ENCODE measurements around the gene IL23A.
"Not testable (repeated sequence)": the region's sequence is repeated elsewhere in the genome, so short reads cannot be mapped to it uniquely, and the experiment has no call there.

IL23A gene

GRCh38 chr12:56334490-56334793 is 4.2 kb upstream of the IL23A start:
- Histone ChIP-seq H3K4me3 (ENCODE audit: insufficient read depth, low read length, poor library complexity, severe bottlenecking) (peak overlapping the region; percentile 70), H4K20me1 (ENCODE audit: low read depth, low read length) (no peaks in the 10 kb centered on the region), H3K4me2 (ENCODE audit: low read depth, low read length, poor library complexity, severe bottlenecking) (peak overlapping the region; percentile 92), H3K9ac (ENCODE audit: low read length) (peak overlapping the region; percentile 76), H3F3A (ENCODE audit: insufficient read depth) (peaks cover 28% of the 10 kb centered on the region), H3K27me3 (ENCODE audit: low read length) (no peaks in the 10 kb centered on the region), H3K79me2 (ENCODE audit: insufficient read depth, low read length) (peaks cover 11% of the 10 kb centered on the region), H3K36me3 (ENCODE audit: low read length) (no peaks in the 10 kb centered on the region), H3K27ac (ENCODE audit: low read depth, low read length) (peak overlapping the region; percentile 86), H3K9me3 (ENCODE audit: insufficient read depth, low read length) (no peaks in the 10 kb centered on the region), H3K9me2 (replicated peaks; ENCODE audit: insufficient read depth, low read length) (no peaks in the 10 kb centered on the region), H2AFZ (ENCODE audit: low read depth, low read length, severe bottlenecking) (no peak overlapping the region)
- TF ChIP-seq EZH2phosphoT487 (conservative IDR thresholded peaks at IDR 0.05; ENCODE audit: low read length) (no peak), CTCF (IDR thresholded peaks at IDR 0.05; ENCODE audit: insufficient read depth, low read length, poor library complexity, severe bottlenecking) (no peak)

GRCh38 chr12:56335527-56335926 is 3.2 kb upstream of the IL23A start:
- not testable (repeated sequence) for H3K27me3 ChIP-seq (ENCODE audit: low read length); H3K4me3 ChIP-seq (ENCODE audit: insufficient read depth, low read length, poor library complexity, severe bottlenecking); H2AFZ ChIP-seq (ENCODE audit: low read depth, low read length, severe bottlenecking); H3K9me3 ChIP-seq (ENCODE audit: insufficient read depth, low read length); H3K9ac ChIP-seq (ENCODE audit: low read length); H3K36me3 ChIP-seq (ENCODE audit: low read length); H3K4me2 ChIP-seq (ENCODE audit: low read depth, low read length, poor library complexity, severe bottlenecking); H4K20me1 ChIP-seq (ENCODE audit: low read depth, low read length); H3K9me2 ChIP-seq (replicated peaks; ENCODE audit: insufficient read depth, low read length)
- peaks cover 34% of the 10 kb centered on the region for H3F3A ChIP-seq (ENCODE audit: insufficient read depth)
- peaks cover 11% of the 10 kb centered on the region for H3K79me2 ChIP-seq (ENCODE audit: insufficient read depth, low read length)
- 0 out of 2 replicates have a peak overlapping the region, but pooled peaks have one; percentile 82 for H3K27ac ChIP-seq (ENCODE audit: low read depth, low read length)

- Histone ChIP-seq H3K27ac (ENCODE audit: low read depth, low read length) (peak overlapping the region; percentile 82), H3K27me3 (ENCODE audit: low read length) (no peaks in the 10 kb centered on the region), H2AFZ (ENCODE audit: low read depth, low read length, severe bottlenecking) (peak overlapping the region; percentile 3), H3K79me2 (ENCODE audit: insufficient read depth, low read length) (peaks cover 11% of the 10 kb centered on the region), H3K36me3 (ENCODE audit: low read length) (no peaks in the 10 kb centered on the region), H3K9me2 (replicated peaks; ENCODE audit: insufficient read depth, low read length) (no peaks in the 10 kb centered on the region), H3F3A (ENCODE audit: insufficient read depth) (peaks cover 34% of the 10 kb centered on the region), H3K4me3 (ENCODE audit: insufficient read depth, low read length, poor library complexity, severe bottlenecking) (no peak overlapping the region), H3K9me3 (ENCODE audit: insufficient read depth, low read length) (no peaks in the 10 kb centered on the region), H3K4me2 (ENCODE audit: low read depth, low read length, poor library complexity, severe bottlenecking) (peak overlapping the region; percentile 49), H3K9ac (ENCODE audit: low read length) (peak overlapping the region; percentile 5; the same call in 1 of the 2 replicates), H4K20me1 (ENCODE audit: low read depth, low read length) (no peaks in the 10 kb centered on the region)
- no peak for TF ChIP-seq EZH2phosphoT487 (conservative IDR thresholded peaks at IDR 0.05; ENCODE audit: low read length)
- no peak for TF ChIP-seq CTCF (IDR thresholded peaks at IDR 0.05; ENCODE audit: insufficient read depth, low read length, poor library complexity, severe bottlenecking)
These were observed 2.1 kb upstream of the IL23A start for GRCh38 chr12:56336361-56337167.

GRCh38 chr12:56337753-56338251 is 882 bp upstream of the IL23A start:
- no peak overlapping the region for H2AFZ ChIP-seq (ENCODE audit: low read depth, low read length, severe bottlenecking)
- no peaks in the 10 kb centered on the region for H3K36me3 ChIP-seq (ENCODE audit: low read length)
- H3K9ac ChIP-seq (ENCODE audit: low read length): no peak overlapping the region
- H3K79me2 ChIP-seq (ENCODE audit: insufficient read depth, low read length): peaks cover 7% of the 10 kb centered on the region
- no peak overlapping the region for H3K4me3 ChIP-seq (ENCODE audit: insufficient read depth, low read length, poor library complexity, severe bottlenecking)
- H3K9me3 ChIP-seq (ENCODE audit: insufficient read depth, low read length): no peaks in the 10 kb centered on the region
- no peaks in the 10 kb centered on the region for H4K20me1 ChIP-seq (ENCODE audit: low read depth, low read length)
- H3F3A ChIP-seq (ENCODE audit: insufficient read depth): peaks cover 27% of the 10 kb centered on the region
- peak overlapping the region; percentile 51 for H3K4me2 ChIP-seq (ENCODE audit: low read depth, low read length, poor library complexity, severe bottlenecking)
- H3K27ac ChIP-seq (ENCODE audit: low read depth, low read length): peak overlapping the region; percentile 69; the same call in 1 of the 2 replicates
- no peaks in the 10 kb centered on the region for H3K27me3 ChIP-seq (ENCODE audit: low read length)
- H3K9me2 ChIP-seq (replicated peaks; ENCODE audit: insufficient read depth, low read length): no peaks in the 10 kb centered on the region
- TF ChIP-seq EZH2phosphoT487 (conservative IDR thresholded peaks at IDR 0.05; ENCODE audit: low read length) (no peak), CTCF (IDR thresholded peaks at IDR 0.05; ENCODE audit: insufficient read depth, low read length, poor library complexity, severe bottlenecking) (no peak)

Data from SU-DHL-6 (cell line).